GM21619 (cell line): ENCODE data around the gene OR6V1.

ENCODE experiments used
- ATAC-seq: cut with Tn5 transposase; IDR thresholded peaks from one replicate; pipeline ENCODE4 v1.9.1; 2021; ENCODE audit not compliant: unreplicated experiment

Gene OR6V1, protein sequence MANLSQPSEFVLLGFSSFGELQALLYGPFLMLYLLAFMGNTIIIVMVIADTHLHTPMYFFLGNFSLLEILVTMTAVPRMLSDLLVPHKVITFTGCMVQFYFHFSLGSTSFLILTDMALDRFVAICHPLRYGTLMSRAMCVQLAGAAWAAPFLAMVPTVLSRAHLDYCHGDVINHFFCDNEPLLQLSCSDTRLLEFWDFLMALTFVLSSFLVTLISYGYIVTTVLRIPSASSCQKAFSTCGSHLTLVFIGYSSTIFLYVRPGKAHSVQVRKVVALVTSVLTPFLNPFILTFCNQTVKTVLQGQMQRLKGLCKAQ

DNA sequence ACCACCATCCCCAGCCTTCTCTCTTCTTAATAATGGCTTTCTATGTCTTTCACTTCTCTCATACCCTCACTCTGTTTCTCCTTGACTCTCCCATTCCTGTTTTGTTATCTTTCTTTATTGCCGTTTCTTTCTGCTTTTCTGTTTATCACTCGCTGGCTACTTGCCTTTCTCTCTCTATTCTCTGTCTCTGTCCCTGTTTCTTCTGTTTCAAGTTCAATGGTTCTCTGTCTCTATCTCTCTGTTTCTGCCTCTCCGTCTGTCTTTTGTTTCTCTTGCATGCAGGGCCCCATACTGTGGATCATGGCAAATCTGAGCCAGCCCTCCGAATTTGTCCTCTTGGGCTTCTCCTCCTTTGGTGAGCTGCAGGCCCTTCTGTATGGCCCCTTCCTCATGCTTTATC, at the start of gene OR6V1:
Gene OR6V1, plus strand, starts transcription at position 301 of the 400 bp plus-strand sequence. Its CDS starts 0 bp downstream, at position 301.
- no peak for ATAC-seq

DNA sequence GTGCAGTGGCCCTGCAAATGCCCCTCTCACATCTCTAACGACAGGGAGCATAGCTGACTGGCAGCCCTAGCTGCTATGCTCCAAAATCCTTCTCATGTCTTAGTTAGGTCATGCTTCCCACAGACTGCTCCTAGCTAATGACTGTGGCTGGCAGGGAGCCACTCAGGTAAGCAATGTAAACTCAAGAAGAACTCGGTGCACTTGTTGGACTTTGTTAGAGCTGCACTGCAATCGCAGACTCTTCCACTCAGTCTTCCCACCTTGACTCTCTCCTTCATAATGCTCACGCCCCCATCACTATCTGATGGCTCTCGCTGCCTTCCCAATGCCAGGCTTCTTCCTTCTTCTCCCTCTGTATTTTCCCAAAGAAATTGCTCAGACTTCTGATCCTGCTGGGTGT, 49.2 kb upstream of the OR6V1 start:
- ATAC-seq: no peak

DNA sequence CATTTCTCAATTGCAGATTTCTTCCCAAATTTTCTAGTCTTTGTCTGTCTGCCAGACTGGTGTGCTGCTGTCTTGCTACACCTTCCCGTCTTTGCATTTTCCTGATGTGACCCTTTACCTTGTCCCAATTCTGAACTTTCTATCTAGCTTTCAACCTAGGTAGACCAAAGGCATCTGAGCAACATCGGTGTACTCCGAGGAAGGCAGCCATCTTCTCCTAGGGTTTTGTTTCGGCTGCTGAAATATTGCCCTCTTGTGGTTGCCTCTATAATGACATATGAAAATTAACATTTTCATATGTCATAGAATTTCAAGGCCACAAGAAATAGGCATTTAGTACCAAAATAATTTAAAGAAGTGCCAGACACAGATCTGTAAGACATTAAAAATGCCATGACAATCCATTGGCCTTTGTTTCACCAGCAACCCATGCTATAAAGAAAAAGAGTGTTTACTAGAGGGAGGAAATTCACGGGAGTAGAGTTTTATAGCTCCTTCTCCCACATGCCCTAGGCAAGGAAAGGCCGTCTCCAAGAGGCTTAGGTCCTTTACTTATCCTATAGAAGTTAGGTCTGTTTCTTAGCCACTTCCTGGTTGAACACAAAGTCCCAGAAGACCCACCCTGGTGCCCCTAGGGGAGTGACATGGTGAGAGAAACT, 48.6 kb upstream of the OR6V1 start:
- peak; percentile 66 for ATAC-seq

DNA sequence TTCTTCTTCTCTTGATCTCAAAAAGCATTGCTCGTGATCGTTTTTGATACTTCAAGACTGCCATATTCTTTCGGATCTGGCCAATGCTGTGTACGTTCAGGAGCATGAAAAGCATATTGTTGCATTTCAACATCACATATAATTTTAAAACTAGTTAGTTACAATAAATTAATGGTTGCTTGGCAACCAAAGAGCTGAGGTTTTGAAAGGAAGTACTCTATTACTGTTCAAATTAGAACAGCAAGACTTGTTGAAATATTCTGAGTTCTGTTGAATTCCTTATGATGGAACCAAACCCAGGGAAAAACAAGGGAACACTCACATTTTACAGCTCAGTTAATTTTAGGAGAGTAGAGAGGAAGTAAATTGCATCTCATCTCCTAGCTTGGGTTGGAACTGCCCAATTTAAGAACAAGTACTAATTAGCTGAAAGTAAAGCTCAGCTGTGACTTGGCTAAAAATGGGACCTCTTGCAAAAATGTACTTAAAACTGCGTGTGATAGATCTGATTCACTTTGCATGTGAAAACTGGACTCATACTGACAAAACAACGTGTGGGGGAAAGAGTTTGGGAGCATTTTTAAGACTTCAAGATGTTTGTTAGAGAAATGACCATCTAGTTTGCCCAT, 46.4 kb upstream of the OR6V1 start:
- ATAC-seq: no peak

DNA sequence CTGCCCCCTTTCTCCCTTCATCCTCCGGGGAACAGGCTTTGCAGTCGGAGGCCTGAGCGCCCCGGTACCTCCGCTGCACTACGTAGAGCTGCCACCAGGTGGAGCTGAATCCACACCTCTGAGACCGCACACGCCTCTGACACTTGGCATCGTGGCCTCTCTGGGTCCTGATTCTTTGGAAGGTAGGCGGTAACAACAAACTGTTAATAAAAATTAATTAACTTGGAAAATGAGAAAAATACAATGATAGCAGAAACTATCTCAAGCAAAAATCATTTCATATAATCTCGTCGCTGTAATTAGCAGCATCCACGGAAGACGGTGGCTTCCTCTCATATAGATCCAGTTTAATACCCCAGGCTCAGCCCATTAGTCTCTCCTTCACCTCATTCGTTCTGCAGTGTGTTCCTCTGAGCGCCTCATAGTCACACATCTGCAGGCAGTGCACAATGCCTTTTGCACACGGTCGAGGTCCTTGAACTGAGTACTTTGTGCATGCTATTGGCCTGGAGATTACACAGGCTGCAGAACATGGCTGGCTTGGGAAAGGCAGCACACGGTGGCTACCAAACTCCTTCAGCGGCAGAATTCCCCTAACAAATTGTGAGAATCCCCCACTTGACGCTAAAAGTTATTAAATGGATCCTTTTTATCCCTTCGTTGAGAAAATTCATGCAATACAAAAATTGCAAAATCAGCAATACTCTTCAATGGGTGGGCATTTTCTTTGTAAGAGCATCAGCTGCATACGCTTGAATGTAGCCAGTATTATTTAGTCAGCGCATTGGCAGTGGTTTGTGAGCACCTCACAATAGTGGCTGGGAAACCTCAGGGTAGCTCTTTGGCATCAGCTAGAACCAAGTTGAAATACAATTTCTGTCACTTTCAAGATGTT, 43.9 kb upstream of the OR6V1 start:
- ATAC-seq: peak; percentile 93

DNA sequence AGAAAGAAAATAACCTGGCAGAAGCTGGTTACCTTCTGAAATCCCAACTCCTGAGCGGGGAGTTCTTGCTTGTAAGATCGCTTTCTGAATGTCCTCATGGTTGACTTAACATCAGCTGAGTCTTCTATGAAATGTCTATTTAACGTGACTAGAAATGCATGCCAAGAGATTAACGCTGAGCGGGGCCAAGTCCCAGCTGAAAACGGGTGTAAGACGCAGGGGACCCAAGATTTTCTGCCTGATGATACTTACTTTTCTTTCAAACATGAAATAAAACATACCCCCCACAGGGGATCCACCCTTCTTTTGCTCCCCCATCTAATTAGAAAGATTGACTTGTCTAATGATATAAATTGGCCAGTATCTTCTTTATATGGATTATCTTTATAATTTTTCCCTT, 40.1 kb upstream of the OR6V1 start:
- no peak for ATAC-seq

DNA sequence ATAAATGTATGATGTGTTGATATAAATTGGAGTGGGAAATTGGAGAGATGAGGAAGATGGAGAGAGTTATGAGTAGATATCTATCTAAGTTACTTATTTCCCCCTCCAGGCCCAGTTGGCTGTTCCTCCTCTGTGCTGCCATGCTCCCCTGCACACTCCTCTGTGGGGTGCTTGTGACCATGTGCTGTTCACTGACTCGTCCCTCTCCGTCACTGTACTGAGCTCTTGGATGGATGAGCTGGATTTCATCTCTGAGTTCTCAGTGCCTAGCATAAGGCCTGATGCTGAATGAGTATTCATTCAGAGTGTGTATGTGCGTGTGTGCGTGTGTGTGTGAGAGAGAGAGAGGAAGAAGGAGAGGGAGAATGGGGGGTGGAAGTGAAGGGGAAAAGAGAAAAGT, 39.7 kb upstream of the OR6V1 start:
- no peak for ATAC-seq

DNA sequence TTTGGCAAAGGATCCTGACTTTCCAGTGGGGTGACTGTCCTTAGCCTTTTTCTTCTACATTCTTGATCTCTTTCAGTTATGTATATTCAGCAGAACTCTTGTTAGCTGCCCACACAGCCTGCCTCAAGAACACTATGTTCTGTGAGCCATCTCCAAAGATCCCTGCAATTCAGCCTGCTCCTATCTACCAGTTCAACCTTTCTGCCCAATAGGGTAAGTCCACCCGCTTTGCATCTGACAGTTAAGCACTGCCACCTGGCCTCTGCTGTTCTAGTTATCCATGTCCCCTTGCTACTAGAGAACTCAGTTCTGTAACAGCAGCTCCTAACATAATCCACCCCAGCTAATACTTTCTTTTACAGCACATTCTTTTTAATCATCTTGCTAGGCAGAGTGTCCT, 38.7 kb upstream of the OR6V1 start:
- ATAC-seq: no peak

DNA sequence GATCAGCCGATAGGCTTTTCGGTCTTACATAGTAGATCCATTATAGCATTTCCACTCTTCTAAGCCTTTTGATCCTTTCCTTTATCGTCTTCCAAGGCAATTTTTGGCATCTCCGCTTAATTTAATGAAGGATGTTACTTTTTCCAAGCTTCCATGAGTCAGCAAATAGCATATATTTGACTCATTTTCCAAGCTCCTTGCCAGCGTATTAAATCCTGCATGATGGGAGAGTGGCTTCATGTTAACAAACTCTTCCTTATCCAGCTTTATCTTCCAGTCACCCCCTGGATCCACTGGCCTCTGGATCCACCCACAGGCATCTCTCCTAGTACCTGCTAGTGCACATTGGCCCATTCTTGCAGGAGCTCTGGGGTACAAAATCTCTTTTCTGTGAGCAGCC, 38.2 kb upstream of the OR6V1 start:
- no peak for ATAC-seq

DNA sequence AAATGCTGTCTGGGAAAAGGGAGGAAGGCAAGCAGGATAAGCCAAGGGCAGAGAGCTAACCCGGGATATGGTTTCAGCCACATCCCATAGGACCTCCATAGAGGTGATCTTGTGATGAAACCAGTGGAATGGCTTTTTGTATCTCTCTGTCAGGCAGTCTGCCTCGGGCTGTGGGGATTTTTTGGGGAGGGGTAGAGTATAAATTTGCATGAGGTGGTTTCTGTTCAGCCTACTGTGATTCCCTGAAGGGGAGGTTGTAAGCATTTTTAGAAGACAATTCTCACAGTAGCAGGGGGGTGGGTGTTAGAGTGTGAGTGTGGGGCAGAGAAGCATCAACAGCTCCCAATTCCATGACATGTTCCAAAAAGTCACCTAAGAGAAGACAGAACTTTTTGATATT, 37.1 kb upstream of the OR6V1 start:
- peak; percentile 90 for ATAC-seq

DNA sequence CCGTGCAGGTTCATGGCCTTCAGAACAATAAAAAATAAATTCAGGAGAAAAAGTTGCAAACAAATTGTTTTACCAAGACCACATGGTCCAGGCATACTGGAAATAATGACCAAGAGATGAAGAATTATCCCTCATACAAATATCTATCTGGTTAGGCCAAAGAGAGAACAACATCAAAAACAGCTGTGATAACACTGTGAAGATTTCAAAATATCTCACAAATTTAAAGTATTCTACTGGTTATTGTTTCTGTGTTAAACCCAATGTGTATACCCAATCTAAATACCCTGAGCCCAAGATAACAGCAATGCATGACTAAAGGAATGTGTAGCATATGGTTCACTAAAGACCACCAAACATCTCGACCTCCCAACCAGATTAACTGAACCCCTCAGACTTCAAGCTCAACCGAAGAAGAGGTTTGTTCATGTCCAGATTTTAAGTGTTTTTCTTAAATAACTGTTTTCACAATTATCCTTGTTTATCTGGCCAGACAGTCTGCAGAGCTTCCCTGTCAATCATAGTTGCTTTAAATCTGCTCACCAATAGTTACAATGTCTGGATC, 36.1 kb upstream of the OR6V1 start:
- no peak for ATAC-seq

DNA sequence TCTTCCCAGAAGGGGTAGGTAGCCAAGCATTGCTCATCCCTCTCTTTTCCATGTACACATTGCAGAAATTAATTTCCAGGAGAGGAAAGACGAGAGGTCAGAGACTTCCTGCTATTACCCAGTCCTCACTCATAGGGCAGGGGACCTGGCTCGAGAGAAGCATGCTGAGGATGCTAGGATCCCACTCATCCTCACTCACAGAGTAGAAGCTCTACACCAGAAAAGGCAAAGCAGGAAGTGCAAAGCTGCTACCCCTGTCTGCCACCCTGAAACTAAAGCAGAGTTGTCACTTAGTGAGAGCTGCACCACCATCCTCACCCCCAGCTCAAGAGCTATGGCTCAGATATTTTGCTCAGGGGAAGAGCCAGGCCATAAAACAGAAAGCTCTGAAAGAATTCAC, 35.1 kb upstream of the OR6V1 start:
- ATAC-seq: no peak

DNA sequence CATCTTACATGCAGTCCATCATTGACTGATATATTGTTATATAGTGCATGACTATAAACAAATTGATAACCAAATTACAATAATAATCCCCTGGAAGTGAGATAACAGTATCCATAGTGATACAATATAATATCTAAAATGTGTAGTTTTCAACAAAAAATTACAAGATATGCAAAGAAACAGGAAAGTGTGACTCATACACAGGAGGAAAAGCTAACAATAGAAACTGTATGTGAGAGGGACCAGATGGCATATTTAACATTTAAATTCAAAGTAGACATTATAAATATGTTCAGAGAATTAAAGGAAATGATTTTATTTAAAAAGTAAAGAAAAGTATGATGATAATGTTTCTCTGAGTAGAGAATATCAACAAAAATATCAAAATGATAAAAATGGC, 33.2 kb upstream of the OR6V1 start:
- ATAC-seq: no peak

DNA sequence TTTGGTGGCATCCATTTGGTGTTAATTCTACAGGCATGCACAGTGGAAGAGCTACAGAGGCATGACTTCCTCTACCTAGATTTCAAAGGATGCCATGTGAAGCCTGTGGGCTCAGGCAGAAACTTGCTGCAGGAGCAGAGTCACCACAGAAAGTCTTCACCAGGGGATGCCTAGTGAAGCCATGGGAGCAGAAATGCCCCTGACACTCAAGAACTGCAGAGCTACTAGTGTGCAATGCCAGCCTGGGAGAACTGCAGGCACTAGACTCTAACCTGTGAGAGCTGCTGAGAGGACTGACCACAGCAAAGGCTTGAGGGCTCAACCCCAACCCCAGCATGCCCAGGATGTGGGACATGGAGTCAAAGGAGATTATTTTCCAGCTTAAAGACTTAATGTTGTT, 29.1 kb upstream of the OR6V1 start:
- ATAC-seq: no peak

DNA sequence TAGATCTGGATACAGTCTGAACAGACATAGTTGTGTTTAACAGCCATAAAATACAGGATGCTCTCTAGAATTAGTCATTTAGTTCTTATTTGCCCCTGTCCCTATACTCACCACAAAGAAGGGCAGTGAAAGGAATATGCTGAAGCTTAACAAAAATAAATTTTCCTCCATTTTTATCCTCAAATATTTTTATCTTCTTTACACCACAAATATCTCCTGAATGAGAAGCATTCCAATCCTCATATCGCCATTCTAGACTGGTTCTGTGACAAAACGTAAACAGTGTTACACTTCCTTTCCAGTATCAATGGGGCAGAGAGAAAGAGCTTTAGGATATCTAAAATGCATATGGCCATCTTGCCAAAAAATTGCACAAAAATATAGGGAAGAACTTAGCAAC, 26.8 kb upstream of the OR6V1 start:
- ATAC-seq: no peak

DNA sequence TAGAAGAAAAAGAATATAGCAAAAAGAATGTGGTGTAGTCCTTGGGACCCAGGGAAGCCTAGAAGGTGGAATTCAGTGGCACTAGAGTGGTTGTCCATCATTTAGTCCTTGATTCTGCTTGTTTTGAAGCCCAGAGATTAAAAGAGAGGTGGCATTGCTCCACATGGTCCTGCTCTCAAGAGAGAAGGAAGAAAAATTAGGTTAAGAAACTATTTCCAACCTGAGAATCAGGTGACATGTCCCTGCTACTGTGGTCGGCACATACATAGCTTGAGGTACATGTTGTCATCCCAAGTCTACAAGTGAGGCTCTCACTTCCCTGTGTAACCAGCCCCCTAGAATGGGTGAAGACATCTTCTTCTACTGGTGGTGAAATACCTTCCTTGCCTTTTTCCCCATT, 25.1 kb upstream of the OR6V1 start, which contains the start of gene OR9A2:
Gene OR9A2, minus strand, starts transcription at position 101 of the 400 bp plus-strand sequence. Its CDS starts 0 bp downstream, at position 101.
- no peak for ATAC-seq

DNA sequence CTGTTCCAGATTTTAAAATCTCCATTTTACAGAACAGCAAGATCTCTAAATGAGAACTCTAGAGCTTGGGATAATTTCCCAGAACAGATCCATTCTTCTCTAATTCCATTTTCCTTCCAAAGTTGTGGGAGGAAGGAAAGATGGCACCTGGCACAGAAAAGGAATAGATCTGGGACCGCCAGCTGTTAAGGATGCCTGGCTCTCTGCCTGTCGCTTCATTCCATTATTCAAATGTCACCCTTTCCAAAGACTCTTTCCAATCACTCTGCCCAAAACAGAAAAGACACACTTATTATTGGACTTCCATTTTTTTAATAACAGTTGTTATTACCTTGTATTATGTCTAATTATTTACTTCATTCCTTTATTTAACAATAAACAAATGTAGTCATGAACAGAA, 24.5 kb upstream of the OR6V1 start:
- no peak for ATAC-seq

DNA sequence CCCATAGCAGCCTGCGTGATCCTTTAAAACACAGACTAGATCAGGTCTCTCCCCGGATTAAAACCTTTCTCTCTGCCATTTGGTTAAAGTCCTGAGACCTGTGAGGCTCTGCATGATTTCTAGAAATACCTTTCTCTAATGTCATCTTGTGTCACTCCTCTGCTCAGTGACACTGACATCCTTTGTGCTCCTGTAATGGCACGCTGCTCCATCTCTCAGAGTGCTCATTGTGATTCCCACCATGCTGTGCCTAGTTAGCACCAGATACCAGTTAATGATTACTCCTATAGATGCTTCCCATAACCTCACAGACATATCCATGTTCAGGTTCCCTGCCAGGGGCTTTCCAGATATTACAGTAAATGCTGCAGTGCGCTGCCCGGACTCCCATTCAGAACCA, 13.5 kb upstream of the OR6V1 start:
- no peak for ATAC-seq

DNA sequence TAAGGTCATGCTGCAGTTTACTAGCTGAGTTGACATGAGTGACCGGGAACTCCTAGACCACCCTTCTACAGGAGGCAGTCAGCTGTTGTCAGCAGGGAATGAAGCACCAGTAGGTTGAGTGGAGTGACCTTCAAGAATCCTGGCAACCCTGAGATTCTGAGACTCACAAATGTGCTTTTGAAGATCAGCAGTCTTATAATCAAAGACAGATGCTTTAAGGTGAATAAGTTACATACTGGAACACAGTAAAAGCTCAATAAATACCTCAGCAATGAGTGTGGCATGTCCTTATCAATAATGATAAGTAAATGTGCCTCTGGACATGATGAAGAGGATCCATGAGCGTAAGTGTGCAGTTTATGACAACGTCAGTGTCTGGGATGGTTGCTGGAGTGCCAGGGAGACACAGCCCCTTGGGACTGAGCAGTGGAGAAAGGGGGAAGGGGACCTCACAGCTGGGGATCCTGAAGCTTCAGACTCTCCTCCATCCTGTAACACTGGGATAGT, 11.9 kb upstream of the OR6V1 start:
- no peak for ATAC-seq

DNA sequence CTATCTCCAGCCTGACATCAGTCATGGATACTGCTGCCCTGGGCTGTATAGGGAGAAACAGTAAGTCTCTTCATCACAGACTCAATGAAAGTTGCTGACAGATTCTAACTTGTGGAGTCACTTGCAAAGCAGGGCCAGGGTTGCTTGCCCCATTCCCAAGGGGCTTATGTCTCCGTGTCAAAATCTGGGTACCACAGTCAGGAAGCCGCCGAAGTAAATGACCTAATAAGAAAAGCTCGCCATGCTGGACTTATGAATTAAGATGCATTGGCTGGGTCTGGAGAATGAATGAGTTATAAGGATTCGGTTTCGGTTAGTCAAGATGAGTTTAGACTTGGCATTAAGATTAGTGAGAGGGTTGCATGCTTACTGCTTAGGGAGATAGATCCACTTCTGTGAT, 10.8 kb upstream of the OR6V1 start:
- ATAC-seq: no peak
